ENCODE data around the gene ENTPD8. TPM values are rescaled to one million over a fixed set of nuclear protein-coding genes. Genes with fewer than 3 reads are reported as not detected.
A peak's percentile ranks its signal among the peaks of the same experiment; 100 is the strongest.

The ENTPD8 gene
- total RNA-seq, 1 donor from 2014 or later: 0.24 TPM

DNA sequence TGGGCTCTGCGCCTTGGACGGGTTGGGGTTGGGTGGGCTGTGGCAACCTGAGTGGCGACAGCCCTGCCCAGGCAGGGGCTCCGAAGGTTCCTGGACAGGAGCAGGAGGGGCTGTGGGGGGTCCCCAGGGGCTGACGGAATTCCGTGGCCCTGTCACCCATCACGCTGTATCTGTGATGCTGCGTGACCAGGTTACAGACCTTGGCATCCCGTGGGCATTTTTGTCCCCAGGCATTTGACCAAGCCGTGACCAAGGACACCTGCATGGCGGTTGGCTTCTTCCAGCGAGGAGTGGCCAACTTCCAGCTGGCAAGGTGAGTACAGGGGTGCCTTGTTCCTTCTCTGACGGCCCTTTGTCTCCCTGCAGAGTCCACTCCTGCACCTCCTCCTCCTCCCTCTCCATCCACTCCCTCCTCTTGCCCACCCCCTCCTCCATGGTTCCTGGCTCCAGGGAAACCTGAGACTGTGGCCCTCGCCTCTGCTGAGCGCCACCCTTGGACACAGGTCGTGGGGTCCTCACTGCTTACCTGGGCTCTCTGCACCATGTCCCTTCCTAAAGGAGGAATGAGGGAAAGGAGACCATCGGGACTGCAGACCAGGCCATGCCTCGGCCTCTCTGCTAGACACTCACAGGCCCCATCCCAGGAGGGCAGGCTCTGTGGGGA lies 15.0 kb downstream of the ENTPD8 start:
- Mint-ChIP-seq H3K9me3 (ENCODE audit: unreplicated experiment) (no peaks in the 10 kb centered on the region), H3K36me3 (ENCODE audit: unreplicated experiment) (no peaks in the 10 kb centered on the region)
- no peak for DNase-seq (ENCODE audit: extremely low spot score, unreplicated experiment)

GRCh38 chr9:137423514-137424291 lies 17.5 kb downstream of the ENTPD8 start:
- TF ChIP-seq, protein P1, sequence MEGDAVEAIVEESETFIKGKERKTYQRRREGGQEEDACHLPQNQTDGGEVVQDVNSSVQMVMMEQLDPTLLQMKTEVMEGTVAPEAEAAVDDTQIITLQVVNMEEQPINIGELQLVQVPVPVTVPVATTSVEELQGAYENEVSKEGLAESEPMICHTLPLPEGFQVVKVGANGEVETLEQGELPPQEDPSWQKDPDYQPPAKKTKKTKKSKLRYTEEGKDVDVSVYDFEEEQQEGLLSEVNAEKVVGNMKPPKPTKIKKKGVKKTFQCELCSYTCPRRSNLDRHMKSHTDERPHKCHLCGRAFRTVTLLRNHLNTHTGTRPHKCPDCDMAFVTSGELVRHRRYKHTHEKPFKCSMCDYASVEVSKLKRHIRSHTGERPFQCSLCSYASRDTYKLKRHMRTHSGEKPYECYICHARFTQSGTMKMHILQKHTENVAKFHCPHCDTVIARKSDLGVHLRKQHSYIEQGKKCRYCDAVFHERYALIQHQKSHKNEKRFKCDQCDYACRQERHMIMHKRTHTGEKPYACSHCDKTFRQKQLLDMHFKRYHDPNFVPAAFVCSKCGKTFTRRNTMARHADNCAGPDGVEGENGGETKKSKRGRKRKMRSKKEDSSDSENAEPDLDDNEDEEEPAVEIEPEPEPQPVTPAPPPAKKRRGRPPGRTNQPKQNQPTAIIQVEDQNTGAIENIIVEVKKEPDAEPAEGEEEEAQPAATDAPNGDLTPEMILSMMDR (IDR thresholded peaks at IDR 0.05): no peak
- no peak for DNase-seq (ENCODE audit: extremely low spot score, unreplicated experiment)

More for the DNA sequence above, 15.0 kb downstream of the ENTPD8 start:
- Mint-ChIP-seq H3K27me3 (ENCODE audit: unreplicated experiment) (no peaks in the 10 kb centered on the region), H3K4me1 (ENCODE audit: unreplicated experiment) (peaks cover 17% of the 10 kb centered on the region), H3K27ac (ENCODE audit: unreplicated experiment) (no peak overlapping the region), H3K4me3 (ENCODE audit: unreplicated experiment) (no peak overlapping the region)
- TF ChIP-seq, protein P1 (IDR thresholded peaks at IDR 0.05): no peak

GRCh38 chr9:137422604-137423513 lies 18.3 kb downstream of the ENTPD8 start, which contains the start of the genes EXD3 and NOXA1:
TSS of gene EXD3 (minus strand) at chr9:137423162. CDS start at chr9:137395357, 27,805 bp downstream.
TSS of gene NOXA1 (plus strand) at chr9:137423393. CDS start at chr9:137423530, 137 bp downstream.
- Mint-ChIP-seq H3K36me3 (ENCODE audit: unreplicated experiment) (peaks cover 2% of the 10 kb centered on the region), H3K9me3 (ENCODE audit: unreplicated experiment) (no peaks in the 10 kb centered on the region), H3K27ac (ENCODE audit: unreplicated experiment) (peak within 1 kb of the TSS; percentile 54), H3K4me1 (ENCODE audit: unreplicated experiment) (peaks cover 17% of the 10 kb centered on the region), H3K4me3 (ENCODE audit: unreplicated experiment) (peak within 1 kb of the TSS; percentile 79), H3K27me3 (ENCODE audit: unreplicated experiment) (no peaks in the 10 kb centered on the region)
- DNase-seq (ENCODE audit: extremely low spot score, unreplicated experiment): peak; percentile 98
- TF ChIP-seq, protein P1 (IDR thresholded peaks at IDR 0.05): peak; percentile 62

More at GRCh38 chr9:137423514-137424291, 17.5 kb downstream of the ENTPD8 start:
- no peak overlapping the region for H3K4me3 Mint-ChIP-seq (ENCODE audit: unreplicated experiment)
- peaks cover 17% of the 10 kb centered on the region for H3K4me1 Mint-ChIP-seq (ENCODE audit: unreplicated experiment)
- no peaks in the 10 kb centered on the region for H3K27me3 Mint-ChIP-seq (ENCODE audit: unreplicated experiment)
- no peaks in the 10 kb centered on the region for H3K9me3 Mint-ChIP-seq (ENCODE audit: unreplicated experiment)
- no peak overlapping the region for H3K27ac Mint-ChIP-seq (ENCODE audit: unreplicated experiment)
- peaks cover 2% of the 10 kb centered on the region for H3K36me3 Mint-ChIP-seq (ENCODE audit: unreplicated experiment)

- Mint-ChIP-seq H3K36me3 (ENCODE audit: unreplicated experiment) (peaks cover 2% of the 10 kb centered on the region), H3K4me3 (ENCODE audit: unreplicated experiment) (peak overlapping the region; percentile 79), H3K9me3 (ENCODE audit: unreplicated experiment) (no peaks in the 10 kb centered on the region), H3K27ac (ENCODE audit: unreplicated experiment) (peak overlapping the region; percentile 40), H3K27me3 (ENCODE audit: unreplicated experiment) (no peaks in the 10 kb centered on the region), H3K4me1 (ENCODE audit: unreplicated experiment) (peaks cover 17% of the 10 kb centered on the region)
- TF ChIP-seq, protein P1 (IDR thresholded peaks at IDR 0.05): no peak
- no peak for DNase-seq (ENCODE audit: extremely low spot score, unreplicated experiment)
Observed at GRCh38 chr9:137421838-137422603, 19.1 kb downstream of the ENTPD8 start.
